CD4-positive, alpha-beta T cell treated with Interferon gamma for 1 hour (primary cell): ENCODE measurements around the gene TCF7.

Experiments used
- DNase-seq: peaks from one replicate; pipeline ENCODE4 v3.0.0-alpha.2; 2020

TCF7 gene

GRCh38 chr5:134188092-134188491 lies 73.6 kb downstream of the TCF7 start:
- no peak for DNase-seq

DNA sequence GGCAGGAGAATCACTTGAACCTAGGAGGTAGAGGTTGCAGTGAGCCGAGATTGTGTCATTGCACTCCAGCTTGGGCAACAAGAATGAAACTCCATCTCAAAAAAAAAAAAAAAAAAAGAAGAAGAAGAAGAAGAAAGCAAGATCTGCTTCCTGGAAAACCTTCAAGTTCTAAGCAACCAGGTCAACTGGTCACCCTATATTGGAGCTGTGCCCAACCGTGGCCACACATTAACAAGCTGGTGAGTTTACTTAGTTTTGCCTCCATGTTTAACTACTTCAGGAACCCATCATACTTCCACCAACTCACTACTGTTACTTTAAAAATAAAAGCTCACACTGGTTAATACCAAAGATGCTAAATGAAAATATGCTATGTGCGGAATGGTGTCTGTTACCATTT lies 74.5 kb downstream of the TCF7 start:
- DNase-seq = no peak

DNA sequence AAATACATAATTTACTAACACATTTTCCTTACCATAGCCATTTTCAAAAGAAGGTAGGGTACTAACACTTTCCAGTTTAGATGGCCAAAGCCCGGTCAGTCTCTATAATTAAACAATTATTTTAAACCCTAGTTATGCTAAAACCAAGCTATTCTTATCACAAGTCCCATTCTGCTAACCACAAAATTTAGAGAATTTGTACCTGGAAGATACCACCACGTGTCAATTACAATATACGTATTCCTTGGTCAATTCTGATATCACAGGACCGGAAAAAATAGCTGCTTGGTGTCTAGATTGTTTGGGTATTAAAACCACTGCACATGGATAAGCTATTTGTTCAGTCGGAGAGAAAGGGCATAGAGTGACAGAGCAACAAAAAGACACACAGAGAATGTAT lies 81.2 kb downstream of the TCF7 start:
- DNase-seq = no peak
